ENCODE results near the gene ZNF536.

- TF ChIP-seq TCF12 (IDR thresholded peaks at IDR 0.05; ENCODE audit: low read depth, low read length) (no peak), MYC (IDR thresholded peaks at IDR 0.05; ENCODE audit: insufficient read depth, insufficient read length, insufficient replicate concordance, low read length, severe bottlenecking) (no peak), POLR2A (IDR thresholded peaks at IDR 0.05; ENCODE audit: low read depth, low read length) (no peak), SMC3 (IDR thresholded peaks at IDR 0.05; ENCODE audit: borderline replicate concordance, low read length) (no peak), HCFC1 (IDR thresholded peaks at IDR 0.05; ENCODE audit: low read length) (no peak), POLR2AphosphoS2 (IDR thresholded peaks at IDR 0.05; ENCODE audit: low read depth, low read length) (no peak)
Observed at GRCh38 chr19:30564551-30565011, 192.4 kb downstream of the ZNF536 start.
